ENCODE results near the gene RIOK2.
A peak's percentile ranks its signal among the peaks of the same experiment; 100 is the strongest.

Gene RIOK2

DNA sequence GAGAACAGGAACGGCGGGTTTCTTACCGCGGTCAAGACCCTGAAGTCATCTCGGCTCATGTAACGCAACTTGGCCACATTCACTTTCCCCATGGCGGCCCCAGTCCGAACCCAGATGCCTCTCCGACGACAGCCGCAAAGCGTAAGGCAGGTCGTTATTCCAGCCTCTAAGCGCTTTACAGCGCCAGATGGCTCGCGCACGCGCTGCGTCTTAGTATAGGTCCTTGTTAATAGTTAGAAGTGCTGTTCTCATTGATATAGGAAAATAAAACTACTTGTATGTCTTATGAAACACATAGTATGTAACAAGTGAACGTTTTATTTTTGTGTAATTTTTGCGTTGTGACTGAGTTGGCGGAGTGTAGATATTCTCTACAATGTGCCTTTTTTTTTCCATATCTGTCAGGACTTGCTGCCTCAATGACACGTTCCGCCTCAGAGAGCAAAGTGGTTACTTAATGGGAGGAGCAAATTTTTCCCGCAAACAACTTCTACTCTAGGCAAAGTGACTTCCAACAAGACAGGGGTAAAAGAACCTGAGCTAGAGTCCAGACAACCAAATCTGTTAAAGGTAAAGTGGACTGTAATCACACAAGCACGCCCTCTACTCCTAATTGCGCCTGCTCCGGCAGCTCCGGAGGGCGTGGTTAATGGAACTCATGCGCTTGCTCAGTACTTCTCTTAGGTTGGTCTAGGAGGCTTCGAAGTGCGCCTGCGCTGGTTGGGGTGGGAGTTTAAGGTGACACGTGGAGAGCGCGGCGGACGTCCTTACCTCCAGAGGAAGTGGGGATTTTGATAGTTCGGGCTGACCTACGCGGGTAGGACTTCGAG is at the start of gene RIOK2:
Gene RIOK2, minus strand, starts transcription at position 148 of the 830 bp plus-strand sequence. Its CDS starts 56 bp downstream, at position 92.
- H3K4me3 ChIP-seq (ENCODE audit: control insufficient read depth, low read depth, low read length), result peak within 1 kb of the TSS; percentile 96
- peak; percentile 70 for DNase-seq (ENCODE audit: low read depth)
- peak; percentile 3 for TF ChIP-seq CTCF (IDR thresholded peaks at IDR 0.05; ENCODE audit: control insufficient read depth, insufficient read depth, low read depth, low read length, missing control alignments)

GRCh38 chr5:97231025-97231636 is 48.1 kb upstream of the RIOK2 start:
- TF ChIP-seq CTCF (IDR thresholded peaks at IDR 0.05; ENCODE audit: control insufficient read depth, insufficient read depth, low read depth, low read length, missing control alignments), result peak; percentile 76
- H3K4me3 ChIP-seq (ENCODE audit: control insufficient read depth, low read depth, low read length), result no peak overlapping the region
- peak; percentile 62 for DNase-seq (ENCODE audit: low read depth)

GRCh38 chr5:97229688-97230285 is 46.7 kb upstream of the RIOK2 start:
- TF ChIP-seq CTCF (IDR thresholded peaks at IDR 0.05; ENCODE audit: control insufficient read depth, insufficient read depth, low read depth, low read length, missing control alignments), result no peak
- no peak for DNase-seq (ENCODE audit: low read depth)
- no peak overlapping the region for H3K4me3 ChIP-seq (ENCODE audit: control insufficient read depth, low read depth, low read length)

GRCh38 chr5:97229196-97229595 is 46.1 kb upstream of the RIOK2 start:
- H3K4me3 ChIP-seq (ENCODE audit: control insufficient read depth, low read depth, low read length), result no peak overlapping the region
- TF ChIP-seq CTCF (IDR thresholded peaks at IDR 0.05; ENCODE audit: control insufficient read depth, insufficient read depth, low read depth, low read length, missing control alignments), result no peak
- no peak for DNase-seq (ENCODE audit: low read depth)

GRCh38 chr5:97225222-97225621 is 42.2 kb upstream of the RIOK2 start:
- H3K4me3 ChIP-seq (ENCODE audit: control insufficient read depth, low read depth, low read length), result no peak overlapping the region
- TF ChIP-seq CTCF (IDR thresholded peaks at IDR 0.05; ENCODE audit: control insufficient read depth, insufficient read depth, low read depth, low read length, missing control alignments), result no peak
- no peak for DNase-seq (ENCODE audit: low read depth)

DNA sequence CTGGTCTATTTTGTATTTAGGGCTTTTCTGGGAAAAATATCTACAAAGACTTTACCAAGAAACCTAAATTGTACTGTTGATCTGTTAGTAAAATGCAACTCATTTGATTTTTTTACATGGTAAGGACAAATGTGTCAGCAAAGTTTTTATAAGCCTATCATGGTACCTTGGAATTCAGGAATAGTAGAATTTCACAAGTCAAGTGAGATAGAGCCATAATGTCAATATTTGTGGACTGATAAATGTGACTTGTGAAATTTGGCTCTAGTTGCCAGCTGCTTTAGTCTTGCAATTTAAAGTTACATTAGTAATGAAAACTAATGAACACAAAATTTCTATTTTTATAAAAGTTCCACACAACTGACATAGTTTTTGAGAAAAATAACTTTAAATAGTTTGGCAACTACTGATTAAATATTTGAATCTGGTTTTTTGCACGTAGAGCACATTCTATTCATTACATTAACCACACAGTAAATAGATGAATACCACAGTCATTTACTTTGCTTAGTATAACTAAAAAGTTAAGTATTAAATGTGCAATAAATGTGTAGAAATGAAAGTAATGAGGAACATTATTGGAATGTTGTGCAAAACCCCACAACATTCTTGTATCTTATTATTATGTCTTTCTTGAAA is 41.2 kb upstream of the RIOK2 start:
- peak; percentile 37 for DNase-seq (ENCODE audit: low read depth)
- TF ChIP-seq CTCF (IDR thresholded peaks at IDR 0.05; ENCODE audit: control insufficient read depth, insufficient read depth, low read depth, low read length, missing control alignments), result no peak

More for the DNA sequence above, 41.2 kb upstream of the RIOK2 start:
- no peak overlapping the region for H3K4me3 ChIP-seq (ENCODE audit: control insufficient read depth, low read depth, low read length)
